IgD-negative memory B cell (primary cell): ENCODE data around the gene ACE. TPM values are rescaled to one million over a fixed set of nuclear protein-coding genes. Genes with fewer than 3 reads are reported as not detected.

Experiments used
- polyA plus RNA-seq: library from polyadenylated mRNA; unstranded; fragments of 300-500 nt; fragmentation: Illumina TruSeq; gene quantifications from one replicate; pipeline ENCODE4 v1.2.3, GENCODE V29; 2021

Gene ACE
- polyA plus RNA-seq, 1 donor from 2014 or later, result 2.0 TPM

Other genes starting within 250 kb of the ACE start
- 1.5 TPM for gene CYB561, start 30.8 kb upstream of the ACE start, polyA plus RNA-seq
- not detected for gene KCNH6, start 46.3 kb downstream of the ACE start, polyA plus RNA-seq
- gene DCAF7, start 73.4 kb downstream of the ACE start, polyA plus RNA-seq, result 72.0 TPM
- gene TACO1, start 123.8 kb downstream of the ACE start, polyA plus RNA-seq, result 19.5 TPM
- gene MAP3K3, start 145.4 kb downstream of the ACE start, polyA plus RNA-seq, result 22.5 TPM
- 845 TPM for gene LIMD2, start 223.1 kb downstream of the ACE start, polyA plus RNA-seq